ENCODE results near the gene POLE2.
"Not testable (repeated sequence)": the region's sequence is repeated elsewhere in the genome, so short reads cannot be mapped to it uniquely, and the experiment has no call there.

The POLE2 gene, protein sequence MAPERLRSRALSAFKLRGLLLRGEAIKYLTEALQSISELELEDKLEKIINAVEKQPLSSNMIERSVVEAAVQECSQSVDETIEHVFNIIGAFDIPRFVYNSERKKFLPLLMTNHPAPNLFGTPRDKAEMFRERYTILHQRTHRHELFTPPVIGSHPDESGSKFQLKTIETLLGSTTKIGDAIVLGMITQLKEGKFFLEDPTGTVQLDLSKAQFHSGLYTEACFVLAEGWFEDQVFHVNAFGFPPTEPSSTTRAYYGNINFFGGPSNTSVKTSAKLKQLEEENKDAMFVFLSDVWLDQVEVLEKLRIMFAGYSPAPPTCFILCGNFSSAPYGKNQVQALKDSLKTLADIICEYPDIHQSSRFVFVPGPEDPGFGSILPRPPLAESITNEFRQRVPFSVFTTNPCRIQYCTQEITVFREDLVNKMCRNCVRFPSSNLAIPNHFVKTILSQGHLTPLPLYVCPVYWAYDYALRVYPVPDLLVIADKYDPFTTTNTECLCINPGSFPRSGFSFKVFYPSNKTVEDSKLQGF

DNA sequence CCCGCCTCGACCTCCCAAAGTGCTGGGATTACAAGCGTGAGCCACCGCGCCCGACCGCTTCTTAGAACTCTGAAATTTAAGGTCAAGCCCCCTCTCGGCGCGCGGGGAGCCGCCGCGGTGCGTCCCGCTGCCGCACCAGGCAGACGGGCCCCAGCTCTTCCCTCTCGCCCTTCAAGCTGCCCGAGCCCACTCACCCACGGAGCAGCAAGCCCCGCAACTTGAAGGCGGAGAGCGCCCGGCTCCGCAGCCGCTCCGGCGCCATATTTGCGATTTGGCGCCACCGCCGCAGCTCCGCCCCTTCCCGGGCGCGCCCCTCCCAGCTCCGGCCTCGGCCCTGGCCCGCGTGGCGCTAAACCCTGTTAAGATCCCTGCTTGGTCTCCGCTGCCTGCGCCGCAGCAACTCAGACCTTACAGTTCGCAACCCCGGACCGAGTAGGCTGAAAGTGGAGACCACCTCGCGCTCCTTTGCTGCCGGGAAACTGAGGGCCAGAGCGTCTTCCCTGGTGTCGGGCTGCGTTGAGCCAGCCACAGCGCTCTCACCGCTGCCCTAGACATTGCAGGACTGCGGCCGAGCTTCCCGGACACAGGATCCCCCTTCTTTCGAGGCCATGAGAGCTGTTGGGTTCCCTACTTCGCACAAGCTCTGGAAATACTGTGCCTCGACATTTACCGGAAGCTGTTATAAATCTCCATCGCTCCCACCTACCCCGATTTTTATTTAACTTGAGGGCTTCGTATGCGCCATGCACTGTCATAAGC, at the start of gene POLE2:
Gene POLE2 (minus strand): TSS at position 273 of the 759 bp plus-strand sequence. CDS start 11 bp downstream, at position 262.
- H3K27ac ChIP-seq, result peak within 1 kb of the TSS; percentile 64
- TF ChIP-seq, protein P1, sequence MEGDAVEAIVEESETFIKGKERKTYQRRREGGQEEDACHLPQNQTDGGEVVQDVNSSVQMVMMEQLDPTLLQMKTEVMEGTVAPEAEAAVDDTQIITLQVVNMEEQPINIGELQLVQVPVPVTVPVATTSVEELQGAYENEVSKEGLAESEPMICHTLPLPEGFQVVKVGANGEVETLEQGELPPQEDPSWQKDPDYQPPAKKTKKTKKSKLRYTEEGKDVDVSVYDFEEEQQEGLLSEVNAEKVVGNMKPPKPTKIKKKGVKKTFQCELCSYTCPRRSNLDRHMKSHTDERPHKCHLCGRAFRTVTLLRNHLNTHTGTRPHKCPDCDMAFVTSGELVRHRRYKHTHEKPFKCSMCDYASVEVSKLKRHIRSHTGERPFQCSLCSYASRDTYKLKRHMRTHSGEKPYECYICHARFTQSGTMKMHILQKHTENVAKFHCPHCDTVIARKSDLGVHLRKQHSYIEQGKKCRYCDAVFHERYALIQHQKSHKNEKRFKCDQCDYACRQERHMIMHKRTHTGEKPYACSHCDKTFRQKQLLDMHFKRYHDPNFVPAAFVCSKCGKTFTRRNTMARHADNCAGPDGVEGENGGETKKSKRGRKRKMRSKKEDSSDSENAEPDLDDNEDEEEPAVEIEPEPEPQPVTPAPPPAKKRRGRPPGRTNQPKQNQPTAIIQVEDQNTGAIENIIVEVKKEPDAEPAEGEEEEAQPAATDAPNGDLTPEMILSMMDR (conservative IDR thresholded peaks at IDR 0.05), result no peak

DNA sequence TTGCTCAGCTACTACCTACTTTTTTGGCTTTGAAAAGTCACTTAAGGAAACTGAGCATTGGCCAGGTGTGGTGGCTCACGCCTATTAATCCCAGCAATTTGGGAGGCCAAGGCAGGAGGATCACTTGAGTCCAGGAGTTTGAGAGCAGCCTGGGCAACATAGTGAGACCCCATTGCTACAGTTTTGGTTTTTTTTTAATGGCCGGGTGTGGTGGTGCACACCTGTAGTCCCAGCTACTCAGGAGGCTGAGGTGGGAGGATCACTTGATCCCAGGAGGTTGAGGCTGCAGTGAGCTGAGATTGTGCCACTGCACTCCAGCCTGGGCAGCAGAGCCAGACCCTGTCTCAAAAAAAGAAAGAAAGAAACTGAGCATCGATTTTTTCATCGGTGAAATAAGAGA, 47.7 kb upstream of the POLE2 start:
- H3K27ac ChIP-seq, result not testable (repeated sequence)

DNA sequence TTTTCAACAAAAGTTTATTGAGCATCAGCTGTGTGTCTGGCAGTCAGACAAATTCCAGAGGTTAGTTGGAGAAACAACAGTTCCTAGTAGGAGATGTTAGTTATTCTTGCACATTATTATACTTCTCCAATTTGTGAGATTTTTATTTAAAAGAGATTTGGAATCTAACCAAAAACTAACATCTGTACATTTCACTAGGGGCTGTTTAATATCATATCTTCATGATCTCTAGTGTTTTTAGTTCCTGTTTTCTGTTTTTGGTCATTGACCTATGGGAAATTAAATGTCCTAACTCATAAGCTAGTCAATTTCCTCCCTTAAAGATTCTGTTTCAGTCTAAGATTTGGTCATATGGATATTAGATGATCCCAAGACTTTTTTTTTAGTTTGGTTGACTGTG, 45.8 kb upstream of the POLE2 start:
- no peak overlapping the region for H3K27ac ChIP-seq
- TF ChIP-seq, protein P1 (conservative IDR thresholded peaks at IDR 0.05), result no peak

DNA sequence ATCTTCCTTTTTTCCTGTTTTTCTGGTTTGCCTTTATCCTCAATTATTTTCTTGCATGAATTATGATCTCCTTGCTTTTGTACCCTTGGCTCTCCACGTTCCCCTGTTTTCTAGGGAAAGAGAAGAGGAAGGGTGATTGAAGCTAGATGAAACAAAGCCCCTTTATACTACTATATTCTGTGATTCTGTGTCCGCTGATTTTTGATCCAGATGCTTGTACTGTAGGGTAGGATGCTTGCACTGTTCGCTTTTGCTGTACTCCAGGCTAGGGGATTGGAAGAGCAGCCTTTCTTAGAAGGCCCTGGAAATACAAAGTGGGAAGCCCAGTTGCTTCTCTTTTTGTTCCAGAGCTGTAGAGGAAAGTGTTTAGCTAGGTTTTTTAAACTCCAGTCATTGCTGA, 44.9 kb upstream of the POLE2 start:
- TF ChIP-seq, protein P1 (conservative IDR thresholded peaks at IDR 0.05), result no peak
- H3K27ac ChIP-seq, result no peak overlapping the region

DNA sequence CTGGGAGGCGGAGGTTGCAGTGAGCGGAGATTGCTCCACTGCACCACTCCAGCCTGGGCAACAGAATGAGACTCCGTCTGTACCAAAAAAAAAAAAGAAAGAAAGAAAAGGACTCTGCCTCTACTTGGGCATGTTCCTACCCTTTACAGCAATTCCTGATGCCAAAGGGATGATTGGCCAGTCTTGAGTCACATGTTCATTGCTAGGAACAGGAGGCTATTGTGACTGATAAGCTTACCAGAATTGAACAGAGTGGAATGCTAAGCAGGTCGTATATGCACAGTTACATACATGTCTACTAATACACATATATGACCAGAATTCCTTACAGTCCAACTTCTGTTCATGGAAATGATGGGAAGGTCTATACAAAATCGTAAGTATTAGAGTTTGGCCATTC, 39.2 kb upstream of the POLE2 start:
- TF ChIP-seq, protein P1 (conservative IDR thresholded peaks at IDR 0.05), result no peak

DNA sequence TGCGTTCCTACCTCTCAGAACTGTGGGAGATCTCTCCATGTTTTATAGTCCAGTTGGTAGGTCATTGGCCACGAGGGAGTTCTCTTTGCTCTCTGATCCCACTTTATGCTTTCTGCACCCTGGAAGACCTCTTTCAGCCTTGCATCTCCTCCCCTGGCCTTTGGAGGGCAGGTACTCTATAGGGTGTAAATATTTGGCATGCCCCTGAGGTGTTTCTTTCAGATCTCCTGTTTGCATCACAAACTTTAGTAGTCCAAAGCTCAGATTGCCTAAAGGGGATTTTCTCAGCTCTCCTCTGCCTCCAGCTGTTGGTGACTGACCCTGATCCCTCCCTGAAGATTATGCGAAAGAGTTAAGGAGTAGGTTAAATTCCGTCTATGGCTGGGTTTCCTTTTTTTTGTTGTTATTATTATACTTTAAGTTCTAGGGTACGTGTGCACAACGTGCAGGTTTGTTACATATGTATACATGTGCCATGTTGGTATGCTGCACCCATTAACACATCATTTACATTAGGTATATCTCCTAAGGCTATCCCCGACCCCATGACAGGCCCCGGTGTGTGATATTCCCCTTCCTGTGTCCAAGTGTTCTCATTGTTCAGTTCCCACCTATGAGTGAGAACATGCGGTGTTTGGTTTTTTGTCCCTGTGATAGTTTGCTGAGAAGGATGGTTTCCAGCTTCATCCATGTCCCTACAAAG, 33.9 kb upstream of the POLE2 start:
- H3K27ac ChIP-seq, result not testable (repeated sequence)

More for the DNA sequence above, 39.2 kb upstream of the POLE2 start:
- H3K27ac ChIP-seq, result no peak overlapping the region

DNA sequence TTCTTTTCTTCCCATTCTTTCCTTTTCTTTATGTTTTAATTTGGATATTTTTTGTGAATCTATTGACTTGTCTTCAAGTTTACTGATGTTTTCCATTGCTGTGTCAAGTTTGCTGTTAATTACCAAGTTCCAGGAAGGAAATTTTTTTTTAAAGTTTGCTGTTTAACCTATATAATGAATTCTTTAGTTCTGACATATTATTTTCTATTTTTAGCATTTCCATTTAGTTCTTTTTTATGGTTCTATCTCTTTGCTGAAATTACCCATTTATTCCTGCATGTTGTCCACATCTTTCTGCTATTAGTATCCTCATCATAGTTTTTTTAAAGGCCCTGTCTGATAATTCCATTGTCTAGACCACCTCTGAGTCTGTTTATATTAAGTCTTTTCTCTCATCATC, 32.7 kb upstream of the POLE2 start:
- no peak overlapping the region for H3K27ac ChIP-seq
- TF ChIP-seq, protein P1 (conservative IDR thresholded peaks at IDR 0.05), result no peak

DNA sequence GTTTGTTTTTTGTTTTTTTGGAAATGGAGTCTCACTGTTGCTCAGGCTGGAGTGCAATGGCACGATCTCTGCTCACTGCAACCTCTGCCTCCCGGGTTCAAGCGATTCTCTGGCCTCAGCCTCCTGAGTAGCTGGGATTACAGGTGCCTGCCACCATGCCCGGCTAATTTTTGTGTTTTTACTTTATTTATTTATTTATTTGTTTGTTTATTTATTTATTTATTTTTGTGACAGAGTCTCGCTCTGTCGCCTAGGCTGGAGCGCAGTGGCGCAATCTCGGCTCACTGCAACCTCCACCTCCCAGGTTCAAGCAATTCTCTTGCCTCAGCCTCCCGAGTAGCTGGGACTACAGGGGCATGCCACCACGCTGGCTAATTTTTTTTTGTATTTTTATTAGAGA, 23.0 kb upstream of the POLE2 start:
- not testable (repeated sequence) for H3K27ac ChIP-seq

DNA sequence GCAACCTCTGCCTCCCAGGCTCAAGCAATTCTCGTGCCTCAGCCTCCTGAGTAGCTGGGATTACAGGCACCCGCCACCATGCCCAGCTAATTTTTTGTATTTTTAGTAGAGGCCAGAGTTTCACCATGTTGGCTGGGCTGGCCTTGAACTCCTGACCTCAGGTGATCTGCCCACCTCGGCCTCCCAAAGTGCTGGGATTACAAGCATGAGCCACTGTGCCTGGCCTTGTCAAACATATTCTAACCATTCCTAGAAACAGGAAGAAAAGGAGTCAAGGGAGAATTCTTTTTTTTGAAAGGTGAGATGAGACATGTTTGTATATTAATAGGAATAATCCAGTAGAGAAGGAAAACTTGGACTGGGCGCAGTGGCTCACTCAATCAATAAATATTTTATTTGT, 16.5 kb upstream of the POLE2 start:
- not testable (repeated sequence) for H3K27ac ChIP-seq

All from VCaP (cell line).